ENCODE results near the gene FBXO30.
A peak's percentile ranks its signal among the peaks of the same experiment; 100 is the strongest.

FBXO30 gene

DNA sequence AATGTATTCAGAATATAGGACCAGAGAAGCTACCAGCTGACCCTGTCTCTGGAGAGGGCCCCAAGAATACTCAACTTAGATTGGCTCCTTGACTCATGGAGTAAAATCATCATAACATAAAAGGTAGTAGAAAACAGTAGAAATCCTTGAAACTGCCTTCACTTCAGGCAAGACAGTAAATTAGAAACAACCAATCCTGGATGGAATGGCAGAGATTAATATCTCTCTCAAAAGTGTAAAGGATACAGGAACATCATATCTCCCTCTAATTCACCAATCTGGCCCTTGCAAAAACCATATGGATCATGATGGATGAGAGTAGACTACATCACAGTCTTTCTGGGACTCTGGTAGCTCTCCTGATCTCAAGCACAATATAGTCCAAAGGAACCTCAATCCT is 58.9 kb downstream of the FBXO30 start:
- DNase-seq (ENCODE audit: low spot score), result no peak

DNA sequence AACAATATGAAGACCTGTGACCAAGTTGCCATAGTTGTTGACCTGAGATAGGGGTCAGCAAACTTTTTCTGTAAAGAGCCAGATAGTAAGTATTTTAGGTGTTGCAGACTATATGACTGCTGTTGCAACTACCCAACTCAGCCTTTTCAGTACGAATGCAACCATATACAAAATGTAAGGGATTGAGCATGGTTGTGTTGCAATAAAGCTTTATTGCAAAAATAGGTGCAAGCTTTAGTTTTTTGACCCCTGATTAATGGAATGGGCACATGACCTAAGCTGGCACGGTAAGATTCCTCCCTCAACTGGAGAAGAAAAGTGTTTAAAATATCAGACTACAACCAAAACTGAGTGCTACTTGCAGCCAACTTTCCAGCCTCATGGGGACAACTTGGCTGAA is 62.0 kb downstream of the FBXO30 start:
- DNase-seq (ENCODE audit: low spot score), result no peak

DNA sequence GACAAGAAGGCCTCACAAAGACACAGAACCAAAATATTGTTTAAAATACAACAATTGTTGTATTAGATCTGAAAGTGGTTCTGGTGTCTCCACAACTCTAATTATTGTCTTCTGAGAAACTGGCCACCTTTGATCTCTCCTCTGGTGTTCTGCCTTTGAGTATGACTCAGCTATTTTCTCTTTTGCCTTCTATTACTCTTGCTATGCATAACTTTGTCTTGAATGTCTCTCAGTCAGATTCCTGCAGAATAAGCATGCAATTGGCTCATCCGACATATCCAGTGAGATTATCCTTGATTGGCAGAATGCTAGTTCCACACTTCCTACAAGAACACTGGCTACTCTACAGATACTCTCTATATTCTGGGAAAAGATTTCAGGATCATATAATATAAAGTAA is 65.0 kb downstream of the FBXO30 start:
- DNase-seq (ENCODE audit: low spot score), result peak; percentile 50

DNA sequence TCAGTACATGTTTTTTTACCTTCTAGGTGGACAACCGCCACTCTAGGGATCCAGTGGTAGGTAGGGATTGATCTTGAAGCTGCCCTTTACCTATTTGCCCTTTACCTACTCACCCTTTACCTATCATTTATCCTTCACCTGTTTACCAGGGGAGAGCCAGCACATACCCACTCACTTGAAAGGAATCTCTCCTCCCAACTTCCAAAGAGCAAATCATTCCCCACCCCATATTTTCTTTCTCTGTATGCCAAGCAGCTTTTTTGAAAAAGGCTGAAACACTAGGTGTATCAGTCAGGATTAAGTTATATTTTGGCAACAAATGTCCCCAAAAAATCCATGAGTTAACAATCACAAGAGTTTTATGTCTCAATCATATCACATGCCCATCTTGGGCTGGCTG is 68.7 kb downstream of the FBXO30 start:
- no peak for DNase-seq (ENCODE audit: low spot score)

DNA sequence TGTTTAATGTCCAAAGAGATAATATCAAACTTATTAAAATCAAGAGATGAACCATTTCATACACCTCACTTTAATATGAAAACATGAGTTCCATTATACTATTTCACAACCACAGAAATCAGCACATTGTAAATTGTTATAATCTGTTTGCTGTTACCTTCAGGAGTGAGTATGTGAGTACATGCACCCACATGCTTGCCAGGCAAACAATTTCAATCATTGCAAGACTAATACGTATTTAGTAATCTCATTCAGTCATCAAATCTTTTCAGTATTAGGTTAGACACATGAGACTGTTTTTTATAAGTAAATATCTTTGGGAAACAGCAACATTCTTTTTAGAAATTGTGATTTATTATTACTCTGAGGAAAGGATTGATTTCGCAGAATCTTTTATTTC is 70.0 kb downstream of the FBXO30 start:
- DNase-seq (ENCODE audit: low spot score), result no peak
